Measurements from ENCODE around the gene KCTD10.

GRCh38 chr12:109489016-109489954 is 12.2 kb upstream of the KCTD10 start:
- TF ChIP-seq KDM1A (IDR thresholded peaks at IDR 0.05; ENCODE audit: borderline replicate concordance) (no peak), TCF12 (IDR thresholded peaks at IDR 0.05; ENCODE audit: low read depth, low read length) (no peak), ZNF24 (IDR thresholded peaks at IDR 0.05) (no peak), CTCF (IDR thresholded peaks at IDR 0.05 in 2 of 3, conservative IDR thresholded peaks at IDR 0.05 in 1 of 3; ENCODE audit: control insufficient read depth in 2 of 3, extremely low read depth in 1 of 3, insufficient read depth in 1 of 3, low read depth in 3 of 3, low read length in 3 of 3) (no peak), NBN (IDR thresholded peaks at IDR 0.05) (no peak), CEBPB (IDR thresholded peaks at IDR 0.05; ENCODE audit: borderline replicate concordance in 1 of 2, low read depth in 2 of 2, low read length in 2 of 2) (no peak), POLR2A (IDR thresholded peaks at IDR 0.05; ENCODE audit: low read depth, low read length) (no peak), CUX1 (IDR thresholded peaks at IDR 0.05; ENCODE audit: insufficient replicate concordance, low read depth, low read length) (no peak)
- TF ChIP-seq, protein P1, sequence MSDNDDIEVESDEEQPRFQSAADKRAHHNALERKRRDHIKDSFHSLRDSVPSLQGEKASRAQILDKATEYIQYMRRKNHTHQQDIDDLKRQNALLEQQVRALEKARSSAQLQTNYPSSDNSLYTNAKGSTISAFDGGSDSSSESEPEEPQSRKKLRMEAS (IDR thresholded peaks at IDR 0.05; ENCODE audit: low read depth, low read length): no peak
- TF ChIP-seq, protein P2, sequence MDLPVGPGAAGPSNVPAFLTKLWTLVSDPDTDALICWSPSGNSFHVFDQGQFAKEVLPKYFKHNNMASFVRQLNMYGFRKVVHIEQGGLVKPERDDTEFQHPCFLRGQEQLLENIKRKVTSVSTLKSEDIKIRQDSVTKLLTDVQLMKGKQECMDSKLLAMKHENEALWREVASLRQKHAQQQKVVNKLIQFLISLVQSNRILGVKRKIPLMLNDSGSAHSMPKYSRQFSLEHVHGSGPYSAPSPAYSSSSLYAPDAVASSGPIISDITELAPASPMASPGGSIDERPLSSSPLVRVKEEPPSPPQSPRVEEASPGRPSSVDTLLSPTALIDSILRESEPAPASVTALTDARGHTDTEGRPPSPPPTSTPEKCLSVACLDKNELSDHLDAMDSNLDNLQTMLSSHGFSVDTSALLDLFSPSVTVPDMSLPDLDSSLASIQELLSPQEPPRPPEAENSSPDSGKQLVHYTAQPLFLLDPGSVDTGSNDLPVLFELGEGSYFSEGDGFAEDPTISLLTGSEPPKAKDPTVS (IDR thresholded peaks at IDR 0.05; ENCODE audit: low read depth, low read length): no peak
- TF ChIP-seq, protein P3, sequence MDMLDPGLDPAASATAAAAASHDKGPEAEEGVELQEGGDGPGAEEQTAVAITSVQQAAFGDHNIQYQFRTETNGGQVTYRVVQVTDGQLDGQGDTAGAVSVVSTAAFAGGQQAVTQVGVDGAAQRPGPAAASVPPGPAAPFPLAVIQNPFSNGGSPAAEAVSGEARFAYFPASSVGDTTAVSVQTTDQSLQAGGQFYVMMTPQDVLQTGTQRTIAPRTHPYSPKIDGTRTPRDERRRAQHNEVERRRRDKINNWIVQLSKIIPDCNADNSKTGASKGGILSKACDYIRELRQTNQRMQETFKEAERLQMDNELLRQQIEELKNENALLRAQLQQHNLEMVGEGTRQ (IDR thresholded peaks at IDR 0.05; ENCODE audit: borderline replicate concordance, low read depth, low read length): no peak
